Activated CD8-positive, alpha-beta T cell treated with anti-CD3 and anti-CD28 coated beads for 36 hours (primary cell): Measurements from ENCODE around the gene MYO1D. TPM values are rescaled to one million over a fixed set of nuclear protein-coding genes. Genes with fewer than 3 reads are reported as not detected.

Experiments
- ATAC-seq: fragments of 200-7000 bp; cut with Tn5 transposase; one replicate; pipeline ENCODE4 v1.10.0; 2021; ENCODE audit warnings: mild to moderate bottlenecking, moderate library complexity
- CTCF ChIA-PET: fragments of 350-600 bp; sonication (Branson Sonifier 250); formaldehyde crosslinking; loops from one replicate; lab custom pipeline; 2021; ENCODE audit warnings: antibody characterized with exemption; lab: Charles Lee
- POLR2A ChIA-PET: fragments of 350-600 bp; sonication (Branson Sonifier 250); formaldehyde crosslinking; loops from one replicate; lab custom pipeline; 2021; ENCODE audit warnings: antibody characterized with exemption; lab: Charles Lee
- DNase-seq: peaks from one replicate; pipeline ENCODE4 v3.0.0-alpha.2; 2020
- H3K27ac Mint-ChIP-seq: one replicate; pipeline ENCODE4 v1.8.0; 2021; ENCODE audit warnings: mild to moderate bottlenecking, mixed read lengths
- H3K27me3 Mint-ChIP-seq: one replicate; pipeline ENCODE4 v1.8.0; 2021; ENCODE audit warnings: mixed read lengths
- H3K36me3 Mint-ChIP-seq: one replicate; pipeline ENCODE4 v1.8.0; 2021; ENCODE audit warnings: low read depth, mixed read lengths
- H3K4me1 Mint-ChIP-seq: one replicate; pipeline ENCODE4 v1.8.0; 2021; ENCODE audit warnings: low read depth, mixed read lengths
- H3K4me3 Mint-ChIP-seq: one replicate; pipeline ENCODE4 v1.8.0; 2021; ENCODE audit warnings: mild to moderate bottlenecking, moderate library complexity, mixed read lengths
- H3K9me3 Mint-ChIP-seq: one replicate; pipeline ENCODE4 v1.8.0; 2021; ENCODE audit warnings: mixed read lengths
- intact Hi-C: fragments of 100-400 bp; cut with micrococcal nuclease; formaldehyde crosslinking; loops from one replicate; pipeline ENCODE4 v1.10.0; 2022
- total RNA-seq, 2 experiments: library from RNA; stranded (reverse); gene quantifications; one replicate each; pipeline ENCODE4 v1.2.3, GENCODE V29; 2021
- TF ChIP-seq, protein P1 (sequence below): fragments of 200-600 bp; IDR thresholded peaks from one replicate; pipeline ENCODE4 v1.8.0; 2022; ENCODE audit warnings: antibody characterized with exemption, mild to moderate bottlenecking

Gene MYO1D
- total RNA-seq, 2 experiments from 2014 or later = 8.3 to 9.2 TPM

DNA sequence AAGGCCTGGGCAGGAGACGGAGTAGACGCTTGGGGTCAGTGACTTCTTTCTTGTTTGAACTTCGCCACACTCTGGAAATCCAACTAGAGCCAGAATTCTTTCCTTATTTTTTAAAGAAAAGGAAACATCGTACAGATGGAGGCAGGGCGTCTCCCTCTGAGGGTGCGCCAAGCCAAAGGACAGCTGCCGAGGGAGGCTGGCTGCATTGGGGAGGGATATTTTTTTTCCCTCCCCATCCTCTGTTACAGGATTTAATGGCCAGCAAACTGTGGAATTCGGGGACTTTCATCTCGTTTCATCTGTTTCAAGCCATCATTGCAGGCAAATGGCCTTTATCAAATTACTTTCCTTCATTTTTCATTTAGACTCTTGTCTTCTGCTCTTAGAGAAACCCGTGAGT lies 374.2 kb downstream of the MYO1D start:
- Mint-ChIP-seq H3K36me3 (no peaks in the 10 kb centered on the region), H3K27ac (peak overlapping the region; percentile 91), H3K4me1 (peaks cover 60% of the 10 kb centered on the region), H3K27me3 (no peaks in the 10 kb centered on the region), H3K4me3 (no peak overlapping the region), H3K9me3 (no peaks in the 10 kb centered on the region)
- ATAC-seq (no peak), DNase-seq (no peak)
- TF ChIP-seq, protein P1, sequence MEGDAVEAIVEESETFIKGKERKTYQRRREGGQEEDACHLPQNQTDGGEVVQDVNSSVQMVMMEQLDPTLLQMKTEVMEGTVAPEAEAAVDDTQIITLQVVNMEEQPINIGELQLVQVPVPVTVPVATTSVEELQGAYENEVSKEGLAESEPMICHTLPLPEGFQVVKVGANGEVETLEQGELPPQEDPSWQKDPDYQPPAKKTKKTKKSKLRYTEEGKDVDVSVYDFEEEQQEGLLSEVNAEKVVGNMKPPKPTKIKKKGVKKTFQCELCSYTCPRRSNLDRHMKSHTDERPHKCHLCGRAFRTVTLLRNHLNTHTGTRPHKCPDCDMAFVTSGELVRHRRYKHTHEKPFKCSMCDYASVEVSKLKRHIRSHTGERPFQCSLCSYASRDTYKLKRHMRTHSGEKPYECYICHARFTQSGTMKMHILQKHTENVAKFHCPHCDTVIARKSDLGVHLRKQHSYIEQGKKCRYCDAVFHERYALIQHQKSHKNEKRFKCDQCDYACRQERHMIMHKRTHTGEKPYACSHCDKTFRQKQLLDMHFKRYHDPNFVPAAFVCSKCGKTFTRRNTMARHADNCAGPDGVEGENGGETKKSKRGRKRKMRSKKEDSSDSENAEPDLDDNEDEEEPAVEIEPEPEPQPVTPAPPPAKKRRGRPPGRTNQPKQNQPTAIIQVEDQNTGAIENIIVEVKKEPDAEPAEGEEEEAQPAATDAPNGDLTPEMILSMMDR = no peak
- ChIA-PET CTCF (interaction anchor here (1.5 kb wide), 1 partner anchor 105 kb away, joined by 4 read pairs; no protein-coding TSS in a partner anchor), POLR2A (interaction anchor here (0.7 to 2.6 kb wide), 5 partner anchors 10 to 15 kb away, joined by 3 to 14 read pairs (median 9); no protein-coding TSS in a partner anchor)
- intact Hi-C loops = no loop called here

DNA sequence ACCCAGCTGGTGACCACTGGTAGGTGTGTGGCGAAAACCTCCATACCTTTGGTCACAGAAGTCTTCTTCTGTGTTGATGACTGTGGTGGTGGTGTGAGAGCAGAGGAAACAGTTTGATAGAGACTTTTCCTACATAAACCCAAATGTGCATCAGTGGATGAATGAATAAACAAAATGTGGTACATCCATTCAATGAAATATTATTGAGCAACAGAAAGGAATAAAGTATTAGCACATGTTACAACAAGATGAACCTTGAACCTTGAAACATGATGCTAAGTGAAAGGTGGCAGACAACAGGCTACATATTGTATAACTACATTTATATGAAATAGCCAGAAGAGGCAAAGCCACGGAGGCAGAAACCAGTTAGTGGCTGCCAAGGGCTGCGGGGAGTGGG lies 374.9 kb downstream of the MYO1D start:
- no peak for ATAC-seq
- TF ChIP-seq, protein P1 = no peak
- H3K27ac Mint-ChIP-seq = peak overlapping the region; percentile 91
- peaks cover 54% of the 10 kb centered on the region for H3K4me1 Mint-ChIP-seq
- no peaks in the 10 kb centered on the region for H3K27me3 Mint-ChIP-seq
- no peak for DNase-seq
- no peaks in the 10 kb centered on the region for H3K9me3 Mint-ChIP-seq
- intact Hi-C loops = no loop called here
- no peaks in the 10 kb centered on the region for H3K36me3 Mint-ChIP-seq
- CTCF ChIA-PET = interaction anchor here (1.0 to 2.5 kb wide), 2 partner anchors 14 to 19 kb away, joined by 3 to 7 read pairs; no protein-coding TSS in a partner anchor
- H3K4me3 Mint-ChIP-seq = no peak overlapping the region
- POLR2A ChIA-PET = interaction anchor here (1.9 kb wide), 1 partner anchor 13 kb away, joined by 8 read pairs; no protein-coding TSS in a partner anchor

DNA sequence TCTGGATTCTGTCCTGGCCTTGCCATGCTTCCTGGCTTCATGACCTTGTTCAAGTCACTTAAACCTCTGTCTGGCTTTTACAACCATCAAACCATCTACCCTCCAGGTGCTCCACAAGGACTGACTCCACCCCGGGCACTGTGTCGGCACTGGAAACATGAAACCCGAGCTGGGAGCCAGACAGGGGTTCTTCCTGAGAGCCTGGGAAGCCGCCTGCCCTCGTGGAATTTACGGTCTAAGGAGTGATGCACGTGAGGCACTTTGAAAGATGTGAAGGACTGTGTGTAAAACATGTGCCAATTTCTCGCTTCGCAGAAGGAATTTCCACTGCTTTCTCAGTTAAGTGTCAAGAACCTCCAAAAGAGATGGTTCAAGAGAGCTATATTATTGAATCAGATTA lies 378.5 kb downstream of the MYO1D start:
- intact Hi-C loops = no loop called here
- ATAC-seq (no peak), DNase-seq (no peak)
- ChIA-PET POLR2A (interaction anchor here (2.4 kb wide), 1 partner anchor 11 kb away, joined by 7 read pairs; the partner anchor contains the start of gene CDK5R1), CTCF (interaction anchor here (1.3 to 1.4 kb wide), 2 partner anchors 11 to 55 kb away, joined by 5 to 8 read pairs; partner anchors contain the start of gene PSMD11)
- H3K36me3 Mint-ChIP-seq = no peaks in the 10 kb centered on the region
- peaks cover 35% of the 10 kb centered on the region for H3K4me1 Mint-ChIP-seq
- TF ChIP-seq, protein P1 = no peak
- no peak overlapping the region for H3K27ac Mint-ChIP-seq
- no peaks in the 10 kb centered on the region for H3K27me3 Mint-ChIP-seq
- no peaks in the 10 kb centered on the region for H3K9me3 Mint-ChIP-seq
- no peak overlapping the region for H3K4me3 Mint-ChIP-seq

DNA sequence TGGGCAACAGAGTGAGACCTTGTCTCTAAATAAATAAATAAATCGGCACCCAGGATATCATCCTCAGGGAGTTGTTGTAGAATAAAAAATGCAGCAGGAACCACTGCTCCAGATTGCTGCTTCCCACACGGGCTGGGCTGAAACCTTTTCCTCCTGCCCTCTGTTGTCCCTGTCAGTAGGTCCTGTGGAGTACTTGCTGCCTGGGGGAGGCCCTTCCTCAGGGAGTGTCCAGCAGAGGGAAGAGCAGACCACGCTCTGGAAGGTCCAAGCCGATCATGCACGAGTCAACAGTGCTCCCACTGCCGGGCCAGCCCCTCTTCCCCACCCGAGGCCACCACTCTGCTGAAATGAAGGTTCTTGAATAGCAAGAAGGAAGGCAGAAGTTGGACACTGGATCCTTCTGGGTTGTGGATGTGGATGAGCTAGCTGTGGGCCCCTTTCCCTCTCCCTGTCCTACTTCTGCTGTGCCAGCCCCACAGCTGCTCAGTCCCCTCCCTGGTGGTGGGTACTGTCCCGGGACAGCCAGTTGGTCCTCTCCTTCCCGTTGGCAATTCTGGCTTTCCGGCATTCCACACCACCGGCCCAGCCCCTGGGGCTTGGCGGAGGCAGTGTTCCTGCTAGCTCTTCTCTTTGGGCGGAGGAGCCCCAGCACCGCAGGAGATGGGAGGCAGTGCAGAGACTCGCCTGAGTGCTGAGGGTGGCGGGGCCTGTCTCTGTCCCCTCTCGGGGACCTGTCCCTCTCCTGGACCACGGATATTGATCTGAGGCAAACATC lies 379.3 kb downstream of the MYO1D start:
- Mint-ChIP-seq H3K27me3 (no peaks in the 10 kb centered on the region), H3K36me3 (no peaks in the 10 kb centered on the region), H3K4me3 (no peak overlapping the region), H3K4me1 (peaks cover 35% of the 10 kb centered on the region), H3K9me3 (no peaks in the 10 kb centered on the region), H3K27ac (no peak overlapping the region)
- CTCF ChIA-PET = no interaction called here
- no peak for ATAC-seq
- intact Hi-C loops = no loop called here
- DNase-seq = no peak
- TF ChIP-seq, protein P1 = no peak
- POLR2A ChIA-PET = interaction anchor here (2.4 kb wide), 1 partner anchor 10 kb away, joined by 7 read pairs; the partner anchor contains the start of gene CDK5R1
